Smooth muscle cell of the brain vasculature (primary cell): ENCODE results near the gene ELMO1.

Experiments used
- DNase-seq: peaks from one replicate; pipeline ENCODE4 v3.0.0-alpha.2; 2012; ENCODE audit warnings: low read depth, low spot score

Gene ELMO1

GRCh38 chr7:37018954-37019353 is 429.7 kb downstream of the ELMO1 start:
- DNase-seq: no peak

GRCh38 chr7:37016064-37016878 is 432.4 kb downstream of the ELMO1 start:
- DNase-seq: no peak

GRCh38 chr7:37015353-37016034 is 433.2 kb downstream of the ELMO1 start:
- DNase-seq: no peak

- no peak for DNase-seq
These were observed 434.9 kb downstream of the ELMO1 start for GRCh38 chr7:37013771-37014170.

- DNase-seq: no peak
These were observed 437.3 kb downstream of the ELMO1 start for GRCh38 chr7:37011151-37011890.

- DNase-seq: no peak
These were observed 439.5 kb downstream of the ELMO1 start for GRCh38 chr7:37009125-37009675.

- DNase-seq: no peak
These were observed 441.0 kb downstream of the ELMO1 start for GRCh38 chr7:37007691-37008090.

- DNase-seq: no peak
These were observed 441.4 kb downstream of the ELMO1 start for GRCh38 chr7:37007268-37007667.

GRCh38 chr7:37006764-37007163 is 441.9 kb downstream of the ELMO1 start:
- no peak for DNase-seq

GRCh38 chr7:37000511-37000910 is 448.2 kb downstream of the ELMO1 start:
- no peak for DNase-seq

- no peak for DNase-seq
These were observed 448.8 kb downstream of the ELMO1 start for GRCh38 chr7:36999626-37000485.

- no peak for DNase-seq
These were observed 452.9 kb downstream of the ELMO1 start for GRCh38 chr7:36995776-36996175.

GRCh38 chr7:36994456-36995112 is 454.1 kb downstream of the ELMO1 start:
- no peak for DNase-seq

GRCh38 chr7:36986948-36987724 is 461.5 kb downstream of the ELMO1 start:
- peak; percentile 7 for DNase-seq

GRCh38 chr7:36986511-36986933 is 462.1 kb downstream of the ELMO1 start:
- DNase-seq: no peak

GRCh38 chr7:36985866-36986400 is 462.7 kb downstream of the ELMO1 start:
- no peak for DNase-seq

GRCh38 chr7:36985316-36985715 is 463.3 kb downstream of the ELMO1 start:
- DNase-seq: no peak

GRCh38 chr7:36984710-36985312 is 463.9 kb downstream of the ELMO1 start:
- DNase-seq: no peak

- DNase-seq: no peak
These were observed 464.6 kb downstream of the ELMO1 start for GRCh38 chr7:36984041-36984521.
